ENCODE measurements around the gene SETD5. TPM values are rescaled to one million over a fixed set of nuclear protein-coding genes. Genes with fewer than 3 reads are reported as not detected.

SETD5 gene
- total RNA-seq, 1 donor from 2014 or later: 233 TPM

- no peak for TF ChIP-seq CTCF (IDR thresholded peaks at IDR 0.05; ENCODE audit: unreplicated experiment)
- Mint-ChIP-seq H3K27me3 (peaks cover 40% of the 10 kb centered on the region), H3K9me3 (ENCODE audit: low read depth) (no peaks in the 10 kb centered on the region), H3K36me3 (ENCODE audit: insufficient read depth) (no peaks in the 10 kb centered on the region), H3K27ac (no peak overlapping the region), H3K4me3 (ENCODE audit: low read depth) (no peak overlapping the region), H3K4me1 (ENCODE audit: low read depth) (no peaks in the 10 kb centered on the region)
- no peak for DNase-seq (ENCODE audit: low spot score, unreplicated experiment)
These were observed 110.5 kb downstream of the SETD5 start for GRCh38 chr3:9507586-9508578.

- H3K27ac Mint-ChIP-seq: no peak overlapping the region
These were observed 111.4 kb downstream of the SETD5 start for GRCh38 chr3:9508781-9509180.

GRCh38 chr3:9512456-9513045 lies 115.1 kb downstream of the SETD5 start:
- Mint-ChIP-seq H3K9me3 (ENCODE audit: low read depth) (no peaks in the 10 kb centered on the region), H3K27ac (no peak overlapping the region), H3K4me1 (ENCODE audit: low read depth) (no peaks in the 10 kb centered on the region), H3K36me3 (ENCODE audit: insufficient read depth) (no peaks in the 10 kb centered on the region), H3K4me3 (ENCODE audit: low read depth) (no peak overlapping the region), H3K27me3 (peaks cover 35% of the 10 kb centered on the region)
- TF ChIP-seq CTCF (IDR thresholded peaks at IDR 0.05; ENCODE audit: unreplicated experiment): no peak
- DNase-seq (ENCODE audit: low spot score, unreplicated experiment): no peak

More at GRCh38 chr3:9508781-9509180, 111.4 kb downstream of the SETD5 start:
- no peak overlapping the region for H3K4me3 Mint-ChIP-seq (ENCODE audit: low read depth)
- no peaks in the 10 kb centered on the region for H3K4me1 Mint-ChIP-seq (ENCODE audit: low read depth)
- peaks cover 43% of the 10 kb centered on the region for H3K27me3 Mint-ChIP-seq
- no peak for TF ChIP-seq CTCF (IDR thresholded peaks at IDR 0.05; ENCODE audit: unreplicated experiment)
- no peaks in the 10 kb centered on the region for H3K36me3 Mint-ChIP-seq (ENCODE audit: insufficient read depth)
- H3K9me3 Mint-ChIP-seq (ENCODE audit: low read depth): no peaks in the 10 kb centered on the region
- DNase-seq (ENCODE audit: low spot score, unreplicated experiment): no peak

- Mint-ChIP-seq H3K4me3 (ENCODE audit: low read depth) (no peak overlapping the region), H3K4me1 (ENCODE audit: low read depth) (no peaks in the 10 kb centered on the region), H3K36me3 (ENCODE audit: insufficient read depth) (no peaks in the 10 kb centered on the region), H3K27ac (no peak overlapping the region), H3K27me3 (peaks cover 29% of the 10 kb centered on the region), H3K9me3 (ENCODE audit: low read depth) (peaks cover 3% of the 10 kb centered on the region)
- DNase-seq (ENCODE audit: low spot score, unreplicated experiment): no peak
- TF ChIP-seq CTCF (IDR thresholded peaks at IDR 0.05; ENCODE audit: unreplicated experiment): no peak
These were observed 116.9 kb downstream of the SETD5 start for GRCh38 chr3:9514306-9514705.

- no peak overlapping the region for H3K27ac Mint-ChIP-seq
- no peak for DNase-seq (ENCODE audit: low spot score, unreplicated experiment)
- no peaks in the 10 kb centered on the region for H3K4me1 Mint-ChIP-seq (ENCODE audit: low read depth)
- H3K36me3 Mint-ChIP-seq (ENCODE audit: insufficient read depth): no peaks in the 10 kb centered on the region
- H3K4me3 Mint-ChIP-seq (ENCODE audit: low read depth): no peak overlapping the region
- TF ChIP-seq CTCF (IDR thresholded peaks at IDR 0.05; ENCODE audit: unreplicated experiment): no peak
- peaks cover 25% of the 10 kb centered on the region for H3K27me3 Mint-ChIP-seq
- peaks cover 3% of the 10 kb centered on the region for H3K9me3 Mint-ChIP-seq (ENCODE audit: low read depth)
These were observed 117.5 kb downstream of the SETD5 start for GRCh38 chr3:9514956-9515355.

All from progenitor cell of endocrine pancreas (in vitro differentiated cells).